Fibroblast of lung (primary cell): Measurements from ENCODE around the gene CSNK1E. TPM values are rescaled to one million over a fixed set of nuclear protein-coding genes. Genes with fewer than 3 reads are reported as not detected.

Experiments
- DNase-seq, 2 donors: peaks; one replicate each; pipeline versions ENCODE4 v3.0.0 to v3.0.0-alpha.2; 2010; ENCODE audit warnings: low read depth in 2 of 2
- H2AFZ ChIP-seq: 2 replicates; pipeline ENCODE4 v1.5.1; 2012; ENCODE audit warnings: low read length, control low read depth, inconsistent platforms
- H3K27ac ChIP-seq: 2 replicates; pipeline ENCODE4 v1.5.1; 2011; ENCODE audit warnings: low read length, control low read depth; ENCODE audit not compliant: insufficient read depth
- H3K27me3 ChIP-seq: 2 replicates; pipeline ENCODE4 v1.5.1; 2011; ENCODE audit warnings: mild to moderate bottlenecking, low read length; ENCODE audit not compliant: control insufficient read depth, insufficient read depth
- H3K36me3 ChIP-seq: 2 replicates; pipeline ENCODE4 v1.5.1; 2011; ENCODE audit warnings: low read length; ENCODE audit not compliant: control insufficient read depth, insufficient read depth
- H3K4me1 ChIP-seq: 2 replicates; pipeline ENCODE4 v1.5.1; 2011; ENCODE audit warnings: low read length; ENCODE audit not compliant: control insufficient read depth, insufficient read depth; ENCODE audit errors: extremely low read depth
- H3K4me2 ChIP-seq: 2 replicates; pipeline ENCODE4 v1.5.1; 2011; ENCODE audit warnings: low read length, control low read depth; ENCODE audit not compliant: insufficient read depth; ENCODE audit errors: extremely low read depth
- H3K4me3 ChIP-seq, 4 experiments: fragments of 200-600 bp in 1 of 4; sonication (generic) in 1 of 4; replicated peaks in 1 of 4; 2 replicates each; pipeline ENCODE4 v1.5.1; 2011 to 2016; ENCODE audit warnings: low read length in 4 of 4, low read depth in 3 of 4, mild to moderate bottlenecking in 3 of 4, control low read depth in 2 of 4, inconsistent platforms in 1 of 4, mixed read lengths in 1 of 4; ENCODE audit not compliant: insufficient read depth in 1 of 4; ENCODE audit errors: control extremely low read depth in 1 of 4
- H3K79me2 ChIP-seq: 2 replicates; pipeline ENCODE4 v1.5.1; 2012; ENCODE audit warnings: mild to moderate bottlenecking, low read length, inconsistent platforms; ENCODE audit not compliant: control insufficient read depth, insufficient read depth
- H3K9ac ChIP-seq: 2 replicates; pipeline ENCODE4 v1.5.1; 2011; ENCODE audit warnings: mild to moderate bottlenecking, low read length, control low read depth; ENCODE audit not compliant: insufficient read depth
- H3K9me3 ChIP-seq: 2 replicates; pipeline ENCODE4 v1.5.1; 2012; ENCODE audit warnings: low read depth, low read length; ENCODE audit not compliant: control insufficient read depth, insufficient read depth
- H4K20me1 ChIP-seq: 2 replicates; pipeline ENCODE4 v1.5.1; 2011; ENCODE audit warnings: low read length; ENCODE audit not compliant: control insufficient read depth, insufficient read depth; ENCODE audit errors: extremely low read depth
- EZH2 ChIP-seq: IDR thresholded peaks from 2 replicates; pipeline ENCODE4 v1.5.1; 2012; ENCODE audit warnings: low read length, control low read depth, mild to moderate bottlenecking; ENCODE audit errors: missing control alignments
- polyA plus RNA-seq, 2 donors: library from polyadenylated mRNA; depleted of rRNA in 1 of 2; stranded (reverse) in 1 of 2; unstranded in 1 of 2; fragments of >200 nt; gene quantifications; 2 replicates each; pipeline ENCODE4 v1.2.1, GENCODE V29; 2011 to 2012; ENCODE audit warnings: missing spikeins in 1 of 2
- total RNA-seq: library from RNA; depleted of rRNA; stranded (reverse); fragments of >200 nt; gene quantifications from 2 replicates; pipeline ENCODE4 v1.2.1, GENCODE V29; 2014
- TF ChIP-seq, protein P1 (sequence below), 2 donors: IDR thresholded peaks in 1 of 2; conservative IDR thresholded peaks in 1 of 2; 1 replicate in 1 of 2; 2 replicates in 1 of 2; pipeline ENCODE4 v1.5.1; 2011 to 2012; ENCODE audit warnings: low read length in 2 of 2, control low read depth in 1 of 2, inconsistent platforms in 1 of 2, low read depth in 1 of 2, mild to moderate bottlenecking in 1 of 2

CSNK1E gene
- total and polyA plus RNA-seq, 2 donors (not counting 1 experiment from before 2014, with no cell fraction given), result 99.3 to 121 TPM

DNA sequence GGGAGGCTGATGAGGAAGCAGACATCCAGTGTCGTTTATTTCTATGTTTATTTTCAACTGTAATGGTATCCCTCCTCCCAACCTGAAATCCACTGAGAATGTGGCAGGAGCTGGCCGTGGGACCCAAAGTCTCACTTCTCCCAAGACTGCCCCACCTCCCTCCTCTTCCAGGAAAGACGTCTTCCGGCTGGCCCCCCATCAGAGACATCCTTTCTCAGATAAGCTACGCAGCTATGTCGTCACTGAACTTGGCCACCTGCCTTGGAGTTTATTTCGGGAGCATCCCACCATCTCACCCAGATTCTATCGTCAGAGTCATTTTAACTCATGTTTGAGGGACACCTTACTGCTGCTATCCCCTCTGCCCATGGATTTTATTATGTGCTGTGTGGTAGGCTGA lies 58.3 kb downstream of the CSNK1E start:
- Histone ChIP-seq H3K79me2 (peaks cover 57% of the 10 kb centered on the region), H3K4me3 (no peak overlapping the region), H3K27me3 (no peaks in the 10 kb centered on the region), H3K4me1 (peaks cover 18% of the 10 kb centered on the region), H3K9ac (no peak overlapping the region), H3K36me3 (no peaks in the 10 kb centered on the region), H3K9me3 (no peaks in the 10 kb centered on the region), H4K20me1 (no peaks in the 10 kb centered on the region), H3K4me2 (no peak overlapping the region), H3K27ac (peak overlapping the region; percentile 67), H2AFZ (no peak overlapping the region)
- peak in 1 of 2 donors; percentile 78 for DNase-seq
- TF ChIP-seq, protein P1, sequence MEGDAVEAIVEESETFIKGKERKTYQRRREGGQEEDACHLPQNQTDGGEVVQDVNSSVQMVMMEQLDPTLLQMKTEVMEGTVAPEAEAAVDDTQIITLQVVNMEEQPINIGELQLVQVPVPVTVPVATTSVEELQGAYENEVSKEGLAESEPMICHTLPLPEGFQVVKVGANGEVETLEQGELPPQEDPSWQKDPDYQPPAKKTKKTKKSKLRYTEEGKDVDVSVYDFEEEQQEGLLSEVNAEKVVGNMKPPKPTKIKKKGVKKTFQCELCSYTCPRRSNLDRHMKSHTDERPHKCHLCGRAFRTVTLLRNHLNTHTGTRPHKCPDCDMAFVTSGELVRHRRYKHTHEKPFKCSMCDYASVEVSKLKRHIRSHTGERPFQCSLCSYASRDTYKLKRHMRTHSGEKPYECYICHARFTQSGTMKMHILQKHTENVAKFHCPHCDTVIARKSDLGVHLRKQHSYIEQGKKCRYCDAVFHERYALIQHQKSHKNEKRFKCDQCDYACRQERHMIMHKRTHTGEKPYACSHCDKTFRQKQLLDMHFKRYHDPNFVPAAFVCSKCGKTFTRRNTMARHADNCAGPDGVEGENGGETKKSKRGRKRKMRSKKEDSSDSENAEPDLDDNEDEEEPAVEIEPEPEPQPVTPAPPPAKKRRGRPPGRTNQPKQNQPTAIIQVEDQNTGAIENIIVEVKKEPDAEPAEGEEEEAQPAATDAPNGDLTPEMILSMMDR (conservative IDR thresholded peaks at IDR 0.05 in 1 of 2, IDR thresholded peaks at IDR 0.05 in 1 of 2; ENCODE audit: low read depth in 1 of 2, low read length in 2 of 2), result no peak
- no peak for TF ChIP-seq EZH2

- H3K4me2 ChIP-seq, result peak overlapping the region; percentile 67
- no peak for DNase-seq
- peaks cover 57% of the 10 kb centered on the region for H3K79me2 ChIP-seq
- no peaks in the 10 kb centered on the region for H3K27me3 ChIP-seq
- H2AFZ ChIP-seq, result no peak overlapping the region
- no peaks in the 10 kb centered on the region for H4K20me1 ChIP-seq
- peak overlapping the region in 3 of 4 experiments; percentile 2 to 41 (median 25) for H3K4me3 ChIP-seq
- H3K9me3 ChIP-seq, result no peaks in the 10 kb centered on the region
- H3K4me1 ChIP-seq, result peaks cover 18% of the 10 kb centered on the region
- peak overlapping the region; percentile 84 for H3K27ac ChIP-seq
- TF ChIP-seq, protein P1 (conservative IDR thresholded peaks at IDR 0.05 in 1 of 2, IDR thresholded peaks at IDR 0.05 in 1 of 2; ENCODE audit: low read depth in 1 of 2, low read length in 2 of 2), result no peak
- TF ChIP-seq EZH2, result no peak
- no peaks in the 10 kb centered on the region for H3K36me3 ChIP-seq
- peak overlapping the region; percentile 11 for H3K9ac ChIP-seq
Measured at GRCh38 chr22:38257650-38258250, 59.5 kb downstream of the CSNK1E start.

- no peak for TF ChIP-seq EZH2
- TF ChIP-seq, protein P1 (conservative IDR thresholded peaks at IDR 0.05 in 1 of 2, IDR thresholded peaks at IDR 0.05 in 1 of 2; ENCODE audit: low read depth in 1 of 2, low read length in 2 of 2), result no peak
- no peak overlapping the region for H2AFZ ChIP-seq
Measured at GRCh38 chr22:38257181-38257580, 60.1 kb downstream of the CSNK1E start.

More at GRCh38 chr22:38257181-38257580, 60.1 kb downstream of the CSNK1E start:
- Histone ChIP-seq H3K27me3 (no peaks in the 10 kb centered on the region), H3K9ac (peak overlapping the region; percentile 11), H3K4me1 (peaks cover 18% of the 10 kb centered on the region), H3K27ac (peak overlapping the region; percentile 84), H3K36me3 (no peaks in the 10 kb centered on the region), H3K79me2 (peaks cover 62% of the 10 kb centered on the region), H3K4me2 (peak overlapping the region; percentile 67), H3K4me3 (peak overlapping the region; percentile 2 to 41 (median 24)), H3K9me3 (no peaks in the 10 kb centered on the region), H4K20me1 (no peaks in the 10 kb centered on the region)
- DNase-seq, result peak; percentile 61 to 81
